ENCODE data around the gene RIPOR2. TPM values are rescaled to one million over a fixed set of nuclear protein-coding genes. Genes with fewer than 3 reads are reported as not detected.
A peak's percentile ranks its signal among the peaks of the same experiment; 100 is the strongest.

RIPOR2 gene
- total RNA-seq, 1 donor from 2014 or later: 1.6 TPM

DNA sequence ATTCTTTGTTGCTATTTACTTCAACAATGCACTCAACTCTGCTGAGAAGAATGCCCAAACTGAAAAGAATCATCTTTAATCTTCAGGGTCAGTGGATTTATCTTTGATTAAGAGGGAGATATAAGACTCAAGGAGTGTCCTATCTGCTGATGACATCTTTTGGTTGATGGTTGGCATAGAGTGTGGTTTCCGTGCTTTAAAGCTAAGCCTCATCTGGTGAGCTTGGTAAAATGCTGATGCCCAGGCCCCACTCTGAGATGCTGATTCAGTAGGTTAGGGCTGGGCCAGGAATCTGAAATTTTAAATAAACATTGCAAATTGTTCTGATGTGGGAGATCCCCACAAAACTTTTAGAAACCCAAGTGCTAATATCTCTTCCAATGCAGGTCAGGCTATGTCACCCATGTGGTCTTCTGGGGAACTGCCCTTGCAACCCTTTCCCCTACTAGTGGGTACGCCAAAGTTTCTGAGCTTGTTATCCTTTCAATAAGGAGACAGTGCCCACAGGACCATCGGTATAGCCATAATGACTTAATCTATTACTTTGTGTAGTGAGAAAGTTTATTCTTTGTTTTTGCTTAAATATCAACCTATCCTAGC, 68.6 kb downstream of the RIPOR2 start:
- TF ChIP-seq, protein P1, sequence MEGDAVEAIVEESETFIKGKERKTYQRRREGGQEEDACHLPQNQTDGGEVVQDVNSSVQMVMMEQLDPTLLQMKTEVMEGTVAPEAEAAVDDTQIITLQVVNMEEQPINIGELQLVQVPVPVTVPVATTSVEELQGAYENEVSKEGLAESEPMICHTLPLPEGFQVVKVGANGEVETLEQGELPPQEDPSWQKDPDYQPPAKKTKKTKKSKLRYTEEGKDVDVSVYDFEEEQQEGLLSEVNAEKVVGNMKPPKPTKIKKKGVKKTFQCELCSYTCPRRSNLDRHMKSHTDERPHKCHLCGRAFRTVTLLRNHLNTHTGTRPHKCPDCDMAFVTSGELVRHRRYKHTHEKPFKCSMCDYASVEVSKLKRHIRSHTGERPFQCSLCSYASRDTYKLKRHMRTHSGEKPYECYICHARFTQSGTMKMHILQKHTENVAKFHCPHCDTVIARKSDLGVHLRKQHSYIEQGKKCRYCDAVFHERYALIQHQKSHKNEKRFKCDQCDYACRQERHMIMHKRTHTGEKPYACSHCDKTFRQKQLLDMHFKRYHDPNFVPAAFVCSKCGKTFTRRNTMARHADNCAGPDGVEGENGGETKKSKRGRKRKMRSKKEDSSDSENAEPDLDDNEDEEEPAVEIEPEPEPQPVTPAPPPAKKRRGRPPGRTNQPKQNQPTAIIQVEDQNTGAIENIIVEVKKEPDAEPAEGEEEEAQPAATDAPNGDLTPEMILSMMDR (conservative IDR thresholded peaks at IDR 0.05; ENCODE audit: low read depth, low read length): no peak
- no peak for DNase-seq (ENCODE audit: low read depth)
- no peak overlapping the region for H3K4me3 ChIP-seq (ENCODE audit: low read depth, low read length)

DNA sequence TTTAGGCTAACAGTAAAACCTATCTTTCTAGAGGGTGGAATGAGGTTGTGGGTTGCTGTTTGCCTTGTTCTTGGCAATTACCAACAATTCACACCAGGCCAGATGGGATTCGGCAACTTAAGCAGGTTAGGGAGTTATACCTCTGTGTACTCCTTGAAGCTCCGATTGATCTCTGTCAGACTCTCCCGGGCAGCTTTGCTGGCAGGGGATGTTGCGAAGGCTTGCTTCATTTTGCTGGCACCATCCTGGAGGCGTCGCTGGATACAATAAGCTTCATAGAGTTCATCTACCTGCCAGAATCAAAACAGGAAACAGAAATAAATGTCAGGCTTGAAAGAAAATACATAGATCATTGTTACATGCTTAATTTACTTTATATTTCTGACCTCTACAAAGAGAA, 70.6 kb downstream of the RIPOR2 start:
- TF ChIP-seq, protein P1 (conservative IDR thresholded peaks at IDR 0.05; ENCODE audit: low read depth, low read length): no peak
- no peak for DNase-seq (ENCODE audit: low read depth)
- no peak overlapping the region for H3K4me3 ChIP-seq (ENCODE audit: low read depth, low read length)

DNA sequence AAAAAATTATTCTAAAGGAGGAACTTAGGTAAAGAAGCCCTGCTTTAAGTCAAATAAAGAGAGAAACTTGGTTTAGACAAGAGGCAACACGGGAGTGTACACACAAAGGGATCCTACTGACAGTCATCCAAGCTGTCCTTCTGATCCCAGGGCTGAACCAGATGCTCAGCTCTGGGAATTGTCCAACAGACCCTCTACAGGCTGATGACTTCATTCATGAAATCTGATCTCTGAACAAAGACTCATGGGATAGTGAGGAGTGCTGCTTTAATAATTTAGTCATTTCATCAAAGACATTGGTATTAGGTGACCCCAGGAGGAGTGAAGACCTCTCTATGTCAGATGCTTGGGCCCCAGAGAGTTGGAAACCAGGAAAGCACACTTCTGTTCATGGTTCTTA, 71.4 kb downstream of the RIPOR2 start:
- TF ChIP-seq, protein P1 (conservative IDR thresholded peaks at IDR 0.05; ENCODE audit: low read depth, low read length): no peak
- H3K4me3 ChIP-seq (ENCODE audit: low read depth, low read length): no peak overlapping the region
- DNase-seq (ENCODE audit: low read depth): no peak

DNA sequence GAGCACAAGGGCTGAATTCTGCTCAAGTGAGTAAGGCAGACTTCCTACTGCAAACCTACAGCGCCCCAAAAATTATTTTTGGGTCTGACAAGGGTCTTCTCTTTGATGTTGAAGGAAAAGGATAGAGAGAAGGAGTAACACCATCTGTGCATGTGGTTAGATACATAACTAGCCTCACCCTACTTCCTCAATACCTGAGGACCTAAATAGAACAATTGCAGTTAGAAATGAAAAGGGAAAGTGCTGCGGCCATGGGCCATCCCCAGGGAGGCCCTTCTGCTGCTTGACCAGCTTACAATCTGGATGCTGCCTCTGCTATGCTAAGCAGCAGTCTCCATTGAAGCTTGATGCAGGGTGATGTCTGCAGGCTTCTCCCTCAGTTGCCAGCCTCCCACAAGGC, 73.8 kb downstream of the RIPOR2 start:
- TF ChIP-seq, protein P1 (conservative IDR thresholded peaks at IDR 0.05; ENCODE audit: low read depth, low read length): no peak
- no peak for DNase-seq (ENCODE audit: low read depth)
- no peak overlapping the region for H3K4me3 ChIP-seq (ENCODE audit: low read depth, low read length)

DNA sequence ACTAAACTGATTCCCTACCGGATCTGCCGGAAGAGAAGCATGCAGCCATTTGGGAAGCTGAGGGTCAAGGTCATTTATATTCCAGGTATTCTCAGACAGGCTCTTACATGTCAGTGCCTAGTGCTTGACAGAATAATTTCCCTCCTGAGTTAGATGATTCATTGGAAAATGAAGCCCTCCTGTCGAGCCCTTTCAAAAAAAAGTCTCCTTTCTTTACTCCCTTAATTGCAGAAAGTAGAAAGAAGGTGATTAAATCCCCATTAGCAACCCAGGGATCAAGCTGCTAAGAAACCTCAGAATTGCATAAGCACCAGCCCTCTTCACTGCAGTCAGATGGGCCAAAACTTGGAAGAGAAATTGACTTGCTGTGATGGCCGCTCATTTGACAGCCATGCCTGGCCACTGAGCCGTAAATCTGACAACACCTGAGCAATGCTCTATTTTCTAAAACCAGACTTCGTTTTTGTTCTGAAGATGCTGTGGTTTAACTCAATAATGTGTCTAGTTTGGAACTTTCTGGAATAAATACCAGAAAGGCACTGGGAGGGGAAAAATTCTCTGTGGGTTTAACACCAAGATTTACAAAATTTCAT, 76.1 kb downstream of the RIPOR2 start:
- DNase-seq (ENCODE audit: low read depth): no peak
- no peak overlapping the region for H3K4me3 ChIP-seq (ENCODE audit: low read depth, low read length)
- TF ChIP-seq, protein P1 (conservative IDR thresholded peaks at IDR 0.05; ENCODE audit: low read depth, low read length): no peak

DNA sequence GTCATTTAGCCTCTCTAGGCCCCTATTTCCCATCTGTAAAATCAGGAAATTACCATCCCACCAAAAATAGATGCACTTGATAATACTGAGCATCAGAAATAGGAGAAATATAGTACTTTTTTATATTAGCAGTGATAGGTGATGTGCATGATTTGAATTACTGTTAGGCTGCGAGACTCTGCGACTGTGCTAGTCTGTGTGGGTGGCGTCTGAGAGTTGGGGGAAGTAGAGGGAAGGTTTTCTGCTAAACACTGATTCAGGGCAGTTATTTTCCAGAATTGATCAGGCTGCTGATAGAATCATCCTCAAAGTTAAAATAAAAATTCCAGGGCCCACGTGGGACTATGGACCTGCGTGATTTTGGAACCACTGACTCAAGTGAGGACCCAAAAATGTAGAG, 76.6 kb downstream of the RIPOR2 start:
- TF ChIP-seq, protein P1 (conservative IDR thresholded peaks at IDR 0.05; ENCODE audit: low read depth, low read length): no peak
- no peak overlapping the region for H3K4me3 ChIP-seq (ENCODE audit: low read depth, low read length)
- DNase-seq (ENCODE audit: low read depth): no peak

DNA sequence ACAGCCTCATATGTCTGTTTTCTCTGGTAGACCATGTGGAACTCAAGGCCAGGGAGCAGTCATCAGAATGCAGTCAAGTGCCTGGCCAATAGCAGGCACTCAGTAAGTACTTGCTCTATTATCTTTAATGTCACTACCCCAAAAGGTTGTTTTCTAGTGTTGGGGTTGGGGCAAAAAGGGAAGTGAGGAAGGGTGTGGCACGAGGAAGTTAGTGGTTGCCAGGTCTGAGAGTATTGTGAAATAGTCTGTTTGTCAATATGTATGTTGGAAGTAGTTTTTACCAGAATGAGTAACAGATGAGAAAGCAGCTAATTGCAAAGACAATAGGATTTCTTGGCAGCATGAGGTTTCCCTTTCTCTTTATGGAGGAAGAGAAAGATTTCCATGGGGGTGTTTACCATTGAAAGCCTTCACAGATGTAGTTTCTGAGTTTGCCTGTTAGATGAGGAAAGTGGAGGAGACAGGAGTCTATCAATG, 77.5 kb downstream of the RIPOR2 start:
- TF ChIP-seq, protein P1 (conservative IDR thresholded peaks at IDR 0.05; ENCODE audit: low read depth, low read length): no peak
- no peak overlapping the region for H3K4me3 ChIP-seq (ENCODE audit: low read depth, low read length)
- peak; percentile 23 for DNase-seq (ENCODE audit: low read depth)

Measured in epithelial cell of proximal tubule (primary cell).